Measurements from ENCODE around the gene SLC7A8.
"Not testable (repeated sequence)": the region's sequence is repeated elsewhere in the genome, so short reads cannot be mapped to it uniquely, and the experiment has no call there.

SLC7A8 gene

GRCh38 chr14:23113431-23114119 is 69.9 kb downstream of the SLC7A8 start:
- DNase-seq (ENCODE audit: low spot score) = no peak

- no peak for DNase-seq (ENCODE audit: low spot score)
Observed at GRCh38 chr14:23112359-23113178, 70.9 kb downstream of the SLC7A8 start.

DNA sequence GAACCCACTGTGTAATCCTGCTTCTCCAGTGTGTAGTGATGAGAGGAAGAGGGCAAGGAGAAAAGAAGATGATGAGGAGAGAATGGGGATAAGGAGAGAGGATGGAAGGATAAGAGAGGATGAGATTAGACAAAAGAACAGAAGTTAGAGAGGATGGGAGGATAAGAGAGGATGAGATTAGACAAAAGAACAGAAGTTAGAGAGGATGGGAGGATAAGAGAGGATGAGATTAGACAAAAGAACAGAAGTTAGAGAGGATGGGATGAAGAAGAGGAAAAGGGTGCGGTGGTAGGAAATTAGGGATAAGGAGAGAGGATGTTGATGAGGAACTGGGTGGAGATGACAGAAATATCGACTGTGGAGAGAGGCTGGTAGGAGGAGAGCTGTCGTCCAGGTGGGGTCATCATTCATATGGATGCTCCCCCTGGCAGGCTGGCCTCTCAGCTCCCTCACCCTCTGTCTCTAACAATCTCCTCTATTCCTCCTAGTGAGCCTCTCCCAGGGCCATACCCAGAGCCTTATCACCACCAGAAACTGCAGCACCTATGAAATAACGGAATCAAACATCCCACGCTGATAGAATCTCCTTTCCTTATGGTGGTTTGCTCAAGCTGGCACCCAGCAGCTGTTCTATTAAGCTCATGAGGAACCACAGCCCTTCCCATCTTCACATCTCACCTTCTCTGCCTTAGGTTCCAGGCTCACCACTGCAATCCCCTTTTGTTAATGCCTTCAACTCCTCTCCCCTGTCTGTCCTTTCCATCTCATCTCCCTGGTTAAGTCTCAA is 72.7 kb downstream of the SLC7A8 start:
- no peak for DNase-seq (ENCODE audit: low spot score)

DNA sequence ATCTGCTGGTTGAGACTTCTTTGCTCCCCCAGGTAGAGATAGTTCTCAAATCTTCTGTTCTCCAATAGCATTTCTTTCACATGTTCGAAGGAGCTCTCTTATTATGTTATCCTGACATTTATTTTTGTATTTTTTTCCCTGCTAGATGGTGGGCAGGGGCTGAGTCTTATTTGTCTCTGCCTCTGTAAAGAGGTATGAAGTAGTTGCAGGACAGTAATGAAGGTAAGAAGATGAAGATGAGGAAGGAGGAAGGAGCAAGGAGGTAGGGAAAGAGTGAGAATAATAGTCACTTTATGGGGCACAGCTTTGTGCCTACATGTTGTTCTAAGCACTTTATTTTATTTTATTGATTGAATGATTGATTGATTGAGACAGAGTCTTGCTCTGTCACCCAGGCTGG is 73.7 kb downstream of the SLC7A8 start:
- DNase-seq (ENCODE audit: low spot score) = no peak

DNA sequence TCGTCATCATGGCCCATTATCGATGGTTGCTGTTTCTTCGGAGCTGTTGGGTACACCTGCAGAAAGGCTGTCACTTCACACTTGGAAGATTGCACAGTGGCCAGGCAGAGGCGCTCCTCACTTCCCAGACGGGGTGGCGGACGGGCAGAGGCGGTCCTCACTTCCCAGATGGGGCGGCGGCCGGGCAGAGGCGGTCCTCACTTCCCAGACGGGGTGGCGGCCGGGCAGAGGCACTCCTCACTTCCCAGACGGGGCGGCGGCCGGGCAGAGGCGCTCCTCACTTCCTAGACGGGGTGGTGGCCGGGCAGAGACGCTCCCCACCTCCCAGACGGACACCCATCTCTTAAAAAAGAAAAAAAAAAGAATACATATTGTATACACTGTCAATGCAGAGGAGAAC is 75.3 kb downstream of the SLC7A8 start:
- DNase-seq (ENCODE audit: low spot score) = not testable (repeated sequence)

- not testable (repeated sequence) for DNase-seq (ENCODE audit: low spot score)
Observed at GRCh38 chr14:23107620-23108019, 75.8 kb downstream of the SLC7A8 start.

- no peak for DNase-seq (ENCODE audit: low spot score)
Observed at GRCh38 chr14:23106747-23107045, 76.8 kb downstream of the SLC7A8 start.

- DNase-seq (ENCODE audit: low spot score) = no peak
Observed at GRCh38 chr14:23105348-23105824, 78.1 kb downstream of the SLC7A8 start.

GRCh38 chr14:23104591-23105347 is 78.7 kb downstream of the SLC7A8 start, which contains the start of gene CIROP:
CIROP (minus strand) TSS chr14:23104989; CDS start chr14:23104920, 69 bp downstream.
- no peak for DNase-seq (ENCODE audit: low spot score)

- DNase-seq (ENCODE audit: low spot score) = no peak
Observed at GRCh38 chr14:23104070-23104590, 79.3 kb downstream of the SLC7A8 start.

DNA sequence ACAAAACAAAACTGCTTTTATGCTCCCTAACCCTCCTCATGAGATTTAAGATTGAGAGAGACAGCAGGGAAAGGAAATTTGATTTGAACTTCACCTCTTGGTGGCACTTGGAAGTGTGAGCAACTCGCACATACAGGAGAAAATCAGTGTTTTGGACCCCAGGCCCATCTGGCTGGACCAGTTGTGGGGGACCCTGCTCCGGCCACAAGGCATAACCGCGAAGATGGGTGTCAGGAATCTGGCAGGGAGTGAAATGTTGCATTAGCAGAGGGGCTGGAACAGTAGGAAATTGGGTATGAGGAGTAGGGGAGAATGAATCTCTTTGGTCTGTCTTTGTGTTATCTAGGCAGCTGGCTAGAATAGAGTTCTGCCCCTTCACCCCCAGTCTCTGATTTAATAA is 79.9 kb downstream of the SLC7A8 start:
- no peak for DNase-seq (ENCODE audit: low spot score)

DNA sequence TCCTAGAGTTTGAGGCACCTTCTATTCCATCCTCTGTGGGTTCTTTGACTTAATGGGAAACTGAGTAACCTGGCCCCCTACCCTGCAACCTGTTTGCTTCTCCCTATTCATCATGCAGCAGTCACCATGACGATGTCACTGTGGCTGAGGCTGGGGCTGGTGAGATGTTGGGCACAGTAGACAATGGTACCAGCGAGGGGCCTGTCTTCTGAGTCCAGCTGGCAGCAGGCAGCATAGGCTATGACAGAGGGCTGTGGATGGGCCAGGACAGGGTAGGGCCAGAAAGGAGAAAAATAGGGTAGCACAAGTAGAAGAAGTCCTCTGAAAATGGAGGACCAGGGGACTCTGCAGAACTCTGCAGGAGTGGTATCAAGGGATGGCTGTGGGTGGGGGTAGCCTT is 80.7 kb downstream of the SLC7A8 start:
- no peak for DNase-seq (ENCODE audit: low spot score)

GRCh38 chr14:23101986-23102625 is 81.4 kb downstream of the SLC7A8 start:
- DNase-seq (ENCODE audit: low spot score) = no peak

GRCh38 chr14:23101213-23101970 is 82.1 kb downstream of the SLC7A8 start:
- no peak for DNase-seq (ENCODE audit: low spot score)

GRCh38 chr14:23099212-23099861 is 84.1 kb downstream of the SLC7A8 start:
- no peak for DNase-seq (ENCODE audit: low spot score)

- DNase-seq (ENCODE audit: low spot score) = no peak
Observed at GRCh38 chr14:23097786-23098185, 85.7 kb downstream of the SLC7A8 start.

GRCh38 chr14:23095196-23096108 is 88.0 kb downstream of the SLC7A8 start, which contains the start of gene C14orf119:
C14orf119 (plus strand) TSS chr14:23095505; CDS start chr14:23097659, 2,154 bp downstream.
- peak; percentile 99 for DNase-seq (ENCODE audit: low spot score)

GRCh38 chr14:23094666-23095195 is 88.7 kb downstream of the SLC7A8 start, which contains the start of gene ACIN1:
ACIN1 (minus strand) TSS chr14:23095136; CDS start chr14:23095112, 24 bp downstream.
- DNase-seq (ENCODE audit: low spot score) = no peak
